Fibroblast of mammary gland (primary cell): Measurements from ENCODE around the gene OBSCN.

ENCODE experiments used
- DNase-seq: peaks from one replicate; pipeline ENCODE4 v3.0.0-alpha.2; 2010; ENCODE audit warnings: low read depth
- H3K4me3 ChIP-seq: 2 replicates; pipeline ENCODE4 v1.5.1; 2011; ENCODE audit warnings: low read depth, mild to moderate bottlenecking, low read length, moderate library complexity; ENCODE audit not compliant: control insufficient read depth
- CTCF ChIP-seq: conservative IDR thresholded peaks from 2 replicates; pipeline ENCODE4 v1.5.1; 2011; ENCODE audit warnings: low read depth, low read length, inconsistent platforms; ENCODE audit not compliant: control insufficient read depth, insufficient read depth

The OBSCN gene

GRCh38 chr1:228279011-228279721, 71.3 kb downstream of the OBSCN start:
- no peak overlapping the region for H3K4me3 ChIP-seq
- TF ChIP-seq CTCF, result no peak
- DNase-seq, result no peak

DNA sequence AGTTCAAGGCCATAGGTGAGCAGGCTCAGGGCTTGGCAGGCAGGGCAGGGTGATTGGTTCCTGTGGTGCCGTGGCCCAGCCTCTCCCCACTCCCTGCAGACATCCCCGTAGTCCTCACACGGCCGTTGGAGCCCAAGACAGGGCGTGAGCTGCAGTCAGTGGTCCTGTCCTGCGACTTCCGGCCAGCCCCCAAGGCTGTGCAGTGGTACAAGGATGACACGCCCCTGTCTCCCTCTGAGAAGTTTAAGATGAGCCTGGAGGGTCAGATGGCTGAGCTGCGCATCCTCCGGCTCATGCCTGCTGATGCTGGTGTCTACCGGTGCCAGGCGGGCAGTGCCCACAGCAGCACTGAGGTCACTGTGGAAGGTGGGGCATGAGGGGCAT, 71.9 kb downstream of the OBSCN start:
- DNase-seq, result no peak
- TF ChIP-seq CTCF, result no peak
- H3K4me3 ChIP-seq, result no peak overlapping the region

DNA sequence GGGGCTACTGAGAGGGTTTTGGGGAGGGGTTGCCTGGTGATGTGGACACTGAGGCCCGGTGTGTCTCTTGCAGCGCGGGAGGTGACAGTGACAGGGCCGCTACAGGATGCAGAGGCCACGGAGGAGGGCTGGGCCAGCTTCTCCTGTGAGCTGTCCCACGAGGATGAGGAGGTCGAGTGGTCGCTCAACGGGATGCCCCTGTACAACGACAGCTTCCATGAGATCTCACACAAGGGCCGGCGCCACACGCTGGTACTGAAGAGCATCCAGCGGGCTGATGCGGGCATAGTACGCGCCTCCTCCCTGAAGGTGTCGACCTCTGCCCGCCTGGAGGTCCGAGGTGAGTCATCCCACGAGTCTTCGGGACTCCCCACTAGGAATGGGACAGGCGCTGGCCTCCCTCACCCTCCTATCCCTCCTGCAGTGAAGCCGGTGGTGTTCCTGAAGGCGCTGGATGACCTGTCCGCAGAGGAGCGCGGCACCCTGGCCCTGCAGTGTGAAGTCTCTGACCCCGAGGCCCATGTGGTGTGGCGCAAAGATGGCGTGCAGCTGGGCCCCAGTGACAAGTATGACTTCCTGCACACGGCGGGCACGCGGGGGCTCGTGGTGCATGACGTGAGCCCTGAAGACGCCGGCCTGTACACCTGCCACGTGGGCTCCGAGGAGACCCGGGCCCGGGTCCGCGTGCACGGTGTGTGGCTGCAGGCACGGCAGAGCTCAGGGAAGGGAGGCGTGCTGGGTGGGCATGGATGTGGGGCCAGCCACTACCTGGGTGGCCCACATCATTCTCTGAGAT, 72.5 kb downstream of the OBSCN start:
- TF ChIP-seq CTCF, result no peak
- DNase-seq, result no peak
- H3K4me3 ChIP-seq, result no peak overlapping the region

DNA sequence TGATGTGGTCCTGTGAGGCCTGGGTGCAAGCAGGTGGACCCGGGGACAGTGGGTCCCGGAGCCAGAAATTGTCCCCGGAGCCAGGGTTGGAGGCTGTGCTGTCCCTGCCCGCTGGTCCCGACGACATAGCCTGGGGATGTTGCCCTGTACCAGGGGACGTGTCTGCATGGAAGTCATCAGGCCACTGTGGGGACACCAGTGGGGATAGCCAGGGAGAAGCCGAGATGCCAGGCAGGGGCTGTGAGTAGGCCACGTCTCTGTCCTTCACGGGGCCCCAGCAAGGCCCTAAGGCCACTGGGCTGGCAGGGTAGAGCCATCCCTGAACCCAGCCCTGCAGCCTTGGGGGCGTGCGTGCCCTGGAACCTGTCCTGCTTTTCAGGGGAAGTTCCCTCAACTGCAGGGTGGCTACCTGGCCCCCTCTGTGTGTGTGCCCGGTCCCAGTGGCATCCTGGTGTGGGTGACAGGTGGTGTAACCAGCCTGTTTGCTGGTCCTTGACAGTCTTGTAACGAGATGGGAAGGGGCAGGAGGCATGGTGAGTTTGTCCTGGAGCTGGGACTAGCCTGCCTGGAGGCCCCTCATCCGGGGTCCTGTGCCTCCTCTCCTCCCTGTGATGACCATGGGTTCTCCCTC, 73.2 kb downstream of the OBSCN start:
- DNase-seq, result no peak
- TF ChIP-seq CTCF, result no peak
- H3K4me3 ChIP-seq, result no peak overlapping the region

DNA sequence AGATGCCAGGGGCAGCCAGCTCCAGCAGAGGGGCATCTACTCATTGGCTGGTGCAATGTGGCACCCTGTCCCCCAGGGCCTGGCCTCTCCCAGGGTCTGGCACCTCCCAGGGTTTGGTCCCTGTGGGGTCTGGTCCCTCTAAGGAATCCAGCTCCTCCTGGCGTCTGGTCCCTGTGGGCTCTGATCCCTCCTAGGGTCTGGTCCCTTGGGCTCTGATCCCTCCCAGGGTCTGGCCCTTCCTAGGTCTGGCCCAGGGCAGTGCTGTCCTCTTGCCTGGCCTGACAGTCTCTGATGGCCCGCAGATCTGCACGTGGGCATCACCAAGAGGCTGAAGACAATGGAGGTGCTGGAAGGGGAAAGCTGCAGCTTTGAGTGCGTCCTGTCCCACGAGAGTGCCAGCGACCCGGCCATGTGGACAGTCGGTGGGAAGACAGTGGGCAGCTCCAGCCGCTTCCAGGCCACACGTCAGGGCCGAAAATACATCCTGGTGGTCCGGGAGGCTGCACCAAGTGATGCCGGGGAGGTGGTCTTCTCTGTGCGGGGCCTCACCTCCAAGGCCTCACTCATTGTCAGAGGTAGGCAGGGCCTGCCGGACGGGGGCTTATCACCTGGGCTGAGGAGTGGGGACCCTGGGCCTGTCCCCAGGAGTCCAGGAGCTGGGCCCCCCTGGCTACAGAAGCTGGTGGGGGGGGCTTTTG, 73.9 kb downstream of the OBSCN start:
- DNase-seq, result no peak
- TF ChIP-seq CTCF, result no peak
- H3K4me3 ChIP-seq, result no peak overlapping the region

- peak; percentile 9 for DNase-seq
- H3K4me3 ChIP-seq, result no peak overlapping the region
- no peak for TF ChIP-seq CTCF
Observed at GRCh38 chr1:228282329-228283042, 74.6 kb downstream of the OBSCN start.
